Activated CD4-positive, alpha-beta T cell treated with anti-CD3 and anti-CD28 coated beads, Interleukin-2, amount 50 U/mL, for 1 hour (primary cell): ENCODE results near the gene POLA2.
A peak's percentile ranks its signal among the peaks of the same experiment; 100 is the strongest.
"Not testable (repeated sequence)": the region's sequence is repeated elsewhere in the genome, so short reads cannot be mapped to it uniquely, and the experiment has no call there.

Experiments used
- DNase-seq: peaks from one replicate; pipeline ENCODE4 v3.0.0-alpha.2; 2020

Gene POLA2

GRCh38 chr11:65261591-65262380 is at the start of gene POLA2:
TSS of gene POLA2 (plus strand) at chr11:65261962. CDS start at chr11:65262293, 331 bp downstream.
- DNase-seq = peak; percentile 95

GRCh38 chr11:65212226-65212801 is 49.4 kb upstream of the POLA2 start:
- DNase-seq = no peak

GRCh38 chr11:65213322-65214211 is 48.2 kb upstream of the POLA2 start:
- DNase-seq = no peak

- DNase-seq = no peak
These were observed 47.4 kb upstream of the POLA2 start for GRCh38 chr11:65214212-65214845.

GRCh38 chr11:65215441-65216076 is 46.2 kb upstream of the POLA2 start:
- DNase-seq = no peak

- no peak for DNase-seq
These were observed 44.9 kb upstream of the POLA2 start for GRCh38 chr11:65216830-65217229.

GRCh38 chr11:65217441-65218423 is 44.0 kb upstream of the POLA2 start:
- no peak for DNase-seq

GRCh38 chr11:65218446-65218845 is 43.3 kb upstream of the POLA2 start:
- no peak for DNase-seq

GRCh38 chr11:65219930-65220213 is 41.9 kb upstream of the POLA2 start:
- no peak for DNase-seq

- DNase-seq = no peak
These were observed 40.7 kb upstream of the POLA2 start for GRCh38 chr11:65221026-65221425.

GRCh38 chr11:65223011-65223410 is 38.8 kb upstream of the POLA2 start:
- no peak for DNase-seq

GRCh38 chr11:65224930-65225278 is 36.9 kb upstream of the POLA2 start:
- no peak for DNase-seq

GRCh38 chr11:65225279-65226102 is 36.3 kb upstream of the POLA2 start:
- DNase-seq = peak; percentile 62

GRCh38 chr11:65226103-65226442 is 35.7 kb upstream of the POLA2 start:
- no peak for DNase-seq

GRCh38 chr11:65227879-65228278 is 33.9 kb upstream of the POLA2 start:
- no peak for DNase-seq

- no peak for DNase-seq
These were observed 25.3 kb upstream of the POLA2 start for GRCh38 chr11:65236194-65237059.

GRCh38 chr11:65238302-65238701 is 23.5 kb upstream of the POLA2 start:
- DNase-seq = not testable (repeated sequence)

- no peak for DNase-seq
These were observed 20.6 kb upstream of the POLA2 start for GRCh38 chr11:65241134-65241533.

- DNase-seq = no peak
These were observed 20.1 kb upstream of the POLA2 start for GRCh38 chr11:65241692-65242091.

GRCh38 chr11:65242389-65242788 is 19.4 kb upstream of the POLA2 start:
- no peak for DNase-seq
